ENCODE measurements around the gene ARHGAP15.

- TF ChIP-seq ZNF274 (IDR thresholded peaks at IDR 0.05; ENCODE audit: low read depth, low read length) (no peak), YY1 (IDR thresholded peaks at IDR 0.05; ENCODE audit: insufficient read depth, insufficient read length) (no peak), SUZ12 (IDR thresholded peaks at IDR 0.05; ENCODE audit: extremely low read depth, insufficient read depth, insufficient read length) (no peak)
Measured at GRCh38 chr2:143468341-143468888, 339.2 kb downstream of the ARHGAP15 start.

All from NT2/D1 (cell line).